ENCODE data around the gene PPP6R1. TPM values are rescaled to one million over a fixed set of nuclear protein-coding genes. Genes with fewer than 3 reads are reported as not detected.

The PPP6R1 gene
- polyA plus RNA-seq, 1 of the 3 experiments (the other 2 are of a cell fraction) = 47.8 TPM

DNA sequence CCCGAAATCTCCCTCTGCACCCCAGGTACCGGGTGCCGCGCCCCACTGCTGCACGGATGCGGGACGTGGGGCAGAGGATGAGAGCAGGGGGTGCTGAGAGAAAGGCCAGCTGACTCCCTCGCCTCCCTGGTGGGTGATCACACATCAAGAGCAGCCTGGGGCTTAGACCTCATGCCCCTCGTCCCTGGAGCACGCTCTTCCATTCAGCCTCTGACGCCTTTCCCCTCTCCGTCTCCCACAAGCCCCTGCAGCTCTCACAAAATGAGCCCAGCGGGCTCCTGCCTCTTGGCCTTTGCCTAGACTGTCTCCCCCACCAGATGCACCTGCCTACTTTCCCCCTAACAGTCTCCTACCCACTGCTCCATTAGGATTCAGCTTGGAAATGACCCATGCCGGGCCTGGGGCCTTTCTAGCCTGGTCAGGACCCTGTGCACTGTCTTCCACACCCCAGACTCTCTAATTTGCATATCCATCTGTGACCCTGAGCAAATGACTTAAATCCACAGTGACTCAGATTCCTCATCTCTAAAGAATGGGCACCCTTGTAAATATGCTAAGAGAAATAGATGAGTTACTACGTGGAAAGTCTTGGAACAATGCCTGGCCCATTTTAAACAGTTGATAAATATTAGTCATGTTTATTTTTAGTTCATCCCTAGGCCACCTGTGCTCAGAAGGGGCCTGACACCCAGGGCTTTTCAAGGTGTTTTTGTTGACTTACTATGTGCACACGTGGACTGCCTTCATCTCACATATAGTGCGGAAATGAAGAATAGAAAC, 48.9 kb downstream of the PPP6R1 start (continued):
- TF ChIP-seq, protein P1, sequence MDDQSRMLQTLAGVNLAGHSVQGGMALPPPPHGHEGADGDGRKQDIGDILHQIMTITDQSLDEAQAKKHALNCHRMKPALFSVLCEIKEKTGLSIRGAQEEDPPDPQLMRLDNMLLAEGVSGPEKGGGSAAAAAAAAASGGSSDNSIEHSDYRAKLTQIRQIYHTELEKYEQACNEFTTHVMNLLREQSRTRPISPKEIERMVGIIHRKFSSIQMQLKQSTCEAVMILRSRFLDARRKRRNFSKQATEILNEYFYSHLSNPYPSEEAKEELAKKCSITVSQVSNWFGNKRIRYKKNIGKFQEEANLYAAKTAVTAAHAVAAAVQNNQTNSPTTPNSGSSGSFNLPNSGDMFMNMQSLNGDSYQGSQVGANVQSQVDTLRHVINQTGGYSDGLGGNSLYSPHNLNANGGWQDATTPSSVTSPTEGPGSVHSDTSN (IDR thresholded peaks at IDR 0.05) = peak; percentile 31
- TF ChIP-seq TEAD4 (IDR thresholded peaks at IDR 0.05; ENCODE audit: borderline replicate concordance, insufficient read depth) (peak; percentile 76; the same call in 1 of the 2 replicates), RFX5 (IDR thresholded peaks at IDR 0.05; ENCODE audit: low read length) (no peak), RCOR1 (IDR thresholded peaks at IDR 0.05; ENCODE audit: low read length) (no peak), MEF2A (IDR thresholded peaks at IDR 0.05; ENCODE audit: borderline replicate concordance, low read depth) (peak; percentile 98), MXI1 (IDR thresholded peaks at IDR 0.05; ENCODE audit: low read depth, low read length) (no peak), EZH2phosphoT487 (IDR thresholded peaks at IDR 0.05; ENCODE audit: borderline replicate concordance, low read depth) (no peak), SIN3A (IDR thresholded peaks at IDR 0.05; ENCODE audit: borderline replicate concordance, low read depth, low read length) (no peak), GATA2 (CRISPR knock-in tag; IDR thresholded peaks at IDR 0.05) (no peak), RAD21 (IDR thresholded peaks at IDR 0.05; ENCODE audit: low read length) (no peak), GABPA (IDR thresholded peaks at IDR 0.05; ENCODE audit: low read depth) (no peak), CHD2 (IDR thresholded peaks at IDR 0.05; ENCODE audit: low read length, partially characterized antibody) (no peak), YY1 (IDR thresholded peaks at IDR 0.05; ENCODE audit: low read depth) (no peak), TCF12 (IDR thresholded peaks at IDR 0.05) (peak; percentile 92)
- TF ChIP-seq, protein P2, sequence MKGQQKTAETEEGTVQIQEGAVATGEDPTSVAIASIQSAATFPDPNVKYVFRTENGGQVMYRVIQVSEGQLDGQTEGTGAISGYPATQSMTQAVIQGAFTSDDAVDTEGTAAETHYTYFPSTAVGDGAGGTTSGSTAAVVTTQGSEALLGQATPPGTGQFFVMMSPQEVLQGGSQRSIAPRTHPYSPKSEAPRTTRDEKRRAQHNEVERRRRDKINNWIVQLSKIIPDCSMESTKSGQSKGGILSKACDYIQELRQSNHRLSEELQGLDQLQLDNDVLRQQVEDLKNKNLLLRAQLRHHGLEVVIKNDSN (IDR thresholded peaks at IDR 0.05; ENCODE audit: borderline replicate concordance, low read depth) = no peak
- TF ChIP-seq, protein P3, sequence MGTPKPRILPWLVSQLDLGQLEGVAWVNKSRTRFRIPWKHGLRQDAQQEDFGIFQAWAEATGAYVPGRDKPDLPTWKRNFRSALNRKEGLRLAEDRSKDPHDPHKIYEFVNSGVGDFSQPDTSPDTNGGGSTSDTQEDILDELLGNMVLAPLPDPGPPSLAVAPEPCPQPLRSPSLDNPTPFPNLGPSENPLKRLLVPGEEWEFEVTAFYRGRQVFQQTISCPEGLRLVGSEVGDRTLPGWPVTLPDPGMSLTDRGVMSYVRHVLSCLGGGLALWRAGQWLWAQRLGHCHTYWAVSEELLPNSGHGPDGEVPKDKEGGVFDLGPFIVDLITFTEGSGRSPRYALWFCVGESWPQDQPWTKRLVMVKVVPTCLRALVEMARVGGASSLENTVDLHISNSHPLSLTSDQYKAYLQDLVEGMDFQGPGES (IDR thresholded peaks at IDR 0.05; ENCODE audit: low read depth, low read length) = no peak
- TF ChIP-seq, protein P4, sequence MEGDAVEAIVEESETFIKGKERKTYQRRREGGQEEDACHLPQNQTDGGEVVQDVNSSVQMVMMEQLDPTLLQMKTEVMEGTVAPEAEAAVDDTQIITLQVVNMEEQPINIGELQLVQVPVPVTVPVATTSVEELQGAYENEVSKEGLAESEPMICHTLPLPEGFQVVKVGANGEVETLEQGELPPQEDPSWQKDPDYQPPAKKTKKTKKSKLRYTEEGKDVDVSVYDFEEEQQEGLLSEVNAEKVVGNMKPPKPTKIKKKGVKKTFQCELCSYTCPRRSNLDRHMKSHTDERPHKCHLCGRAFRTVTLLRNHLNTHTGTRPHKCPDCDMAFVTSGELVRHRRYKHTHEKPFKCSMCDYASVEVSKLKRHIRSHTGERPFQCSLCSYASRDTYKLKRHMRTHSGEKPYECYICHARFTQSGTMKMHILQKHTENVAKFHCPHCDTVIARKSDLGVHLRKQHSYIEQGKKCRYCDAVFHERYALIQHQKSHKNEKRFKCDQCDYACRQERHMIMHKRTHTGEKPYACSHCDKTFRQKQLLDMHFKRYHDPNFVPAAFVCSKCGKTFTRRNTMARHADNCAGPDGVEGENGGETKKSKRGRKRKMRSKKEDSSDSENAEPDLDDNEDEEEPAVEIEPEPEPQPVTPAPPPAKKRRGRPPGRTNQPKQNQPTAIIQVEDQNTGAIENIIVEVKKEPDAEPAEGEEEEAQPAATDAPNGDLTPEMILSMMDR (IDR thresholded peaks at IDR 0.05) = no peak

Data from SK-N-SH (cell line).